Stomach (tissue), 9 donors: ENCODE data around the gene SDCBP2. TPM values are rescaled to one million over a fixed set of nuclear protein-coding genes. Genes with fewer than 3 reads are reported as not detected.

ENCODE experiments used
- DNase-seq, 2 donors: peaks; one replicate each; pipeline versions ENCODE4 v3.0.0 to v3.0.0-alpha.2; 2013 to 2019
- H3K27ac ChIP-seq, 5 donors: fragments of 200-600 bp in 4 of 5; sonication (generic) in 4 of 5; one replicate each; pipeline ENCODE4 v1.5.1; 2013 to 2019; ENCODE audit warnings: mild to moderate bottlenecking in 1 of 5, moderate library complexity in 1 of 5
- H3K27me3 ChIP-seq, 3 donors: fragments of 200-600 bp; sonication (generic); one replicate each; pipeline ENCODE4 v1.5.1; 2017 to 2019; ENCODE audit warnings: mixed run types in 1 of 3
- H3K36me3 ChIP-seq, 4 donors: fragments of 200-600 bp; sonication (generic); 1 replicate in 3 of 4; 2 replicates in 1 of 4; pipeline ENCODE4 v1.5.1; 2016 to 2019
- H3K4me1 ChIP-seq, 4 donors: fragments of 200-600 bp; sonication (generic); one replicate each; pipeline ENCODE4 v1.5.1; 2016 to 2019
- H3K4me3 ChIP-seq, 4 donors: fragments of 200-600 bp; sonication (generic) in 3 of 4; one replicate each; pipeline ENCODE4 v1.5.1; 2016 to 2019; ENCODE audit warnings: mild to moderate bottlenecking in 1 of 4
- H3K9me3 ChIP-seq, 4 donors: fragments of 200-600 bp; sonication (generic); one replicate each; pipeline ENCODE4 v1.5.1; 2016 to 2019
- CTCF ChIP-seq, 7 experiments: fragments of 450-650 bp in 4 of 7; fragments of 200-600 bp in 3 of 7; sonication (generic) in 3 of 7; IDR thresholded peaks; one replicate each; pipeline ENCODE4 v1.5.1; 2016 to 2019; ENCODE audit warnings: antibody characterized with exemption in 7 of 7, control low read depth in 2 of 7, mild to moderate bottlenecking in 1 of 7
- EP300 ChIP-seq: sonication (generic); formaldehyde crosslinking; IDR thresholded peaks from one replicate; pipeline ENCODE4 v1.6.1; 2017; ENCODE audit warnings: antibody characterized with exemption
- POLR2A ChIP-seq, 4 donors: fragments of 450-650 bp; IDR thresholded peaks; one replicate each; pipeline ENCODE4 v1.6.1; 2016; ENCODE audit warnings: antibody characterized with exemption in 4 of 4, control low read depth in 2 of 4, mild to moderate bottlenecking in 1 of 4, moderate library complexity in 1 of 4
- POLR2AphosphoS5 ChIP-seq, 3 donors: sonication (generic); formaldehyde crosslinking; IDR thresholded peaks; one replicate each; pipeline ENCODE4 v1.6.1; 2016; ENCODE audit warnings: antibody characterized with exemption in 3 of 3
- WGBS, 5 donors: extraction: QIAGEN DNeasy Blood & Tissue Kit in 3 of 5; methylation state at CpG; one replicate each; pipeline versions ENCODE4 v1.1.5 to v1.1.7; 2013 to 2018; 5-methylcytosine and 5-hydroxymethylcytosine counted together
- intact Hi-C: fragments of 100-400 bp; cut with DNase I; formaldehyde crosslinking; loops from one replicate; pipeline ENCODE4 v1.15.1; 2023; ENCODE audit warnings: low total_unique reads
- polyA plus RNA-seq, 3 donors: library from polyadenylated mRNA; stranded (reverse); fragments of 200-250 nt; gene quantifications; one replicate each; pipeline ENCODE4 v1.2.3, GENCODE V29; 2013
- total RNA-seq, 5 donors: library from RNA; depleted of rRNA; stranded (reverse); fragments of >200 nt; gene quantifications; one replicate each; pipeline versions ENCODE4 v1.1.0 to v1.2.3, GENCODE V29; 2014 to 2016
- donor health status: healthy with polysubstance abuse.
- donor health status: Bipolar disorder and iron deficiency.
- donor health status: healthy.

The SDCBP2 gene
- total and polyA plus RNA-seq, 8 donors: 33.3 to 297 (median 60.5) TPM

DNA sequence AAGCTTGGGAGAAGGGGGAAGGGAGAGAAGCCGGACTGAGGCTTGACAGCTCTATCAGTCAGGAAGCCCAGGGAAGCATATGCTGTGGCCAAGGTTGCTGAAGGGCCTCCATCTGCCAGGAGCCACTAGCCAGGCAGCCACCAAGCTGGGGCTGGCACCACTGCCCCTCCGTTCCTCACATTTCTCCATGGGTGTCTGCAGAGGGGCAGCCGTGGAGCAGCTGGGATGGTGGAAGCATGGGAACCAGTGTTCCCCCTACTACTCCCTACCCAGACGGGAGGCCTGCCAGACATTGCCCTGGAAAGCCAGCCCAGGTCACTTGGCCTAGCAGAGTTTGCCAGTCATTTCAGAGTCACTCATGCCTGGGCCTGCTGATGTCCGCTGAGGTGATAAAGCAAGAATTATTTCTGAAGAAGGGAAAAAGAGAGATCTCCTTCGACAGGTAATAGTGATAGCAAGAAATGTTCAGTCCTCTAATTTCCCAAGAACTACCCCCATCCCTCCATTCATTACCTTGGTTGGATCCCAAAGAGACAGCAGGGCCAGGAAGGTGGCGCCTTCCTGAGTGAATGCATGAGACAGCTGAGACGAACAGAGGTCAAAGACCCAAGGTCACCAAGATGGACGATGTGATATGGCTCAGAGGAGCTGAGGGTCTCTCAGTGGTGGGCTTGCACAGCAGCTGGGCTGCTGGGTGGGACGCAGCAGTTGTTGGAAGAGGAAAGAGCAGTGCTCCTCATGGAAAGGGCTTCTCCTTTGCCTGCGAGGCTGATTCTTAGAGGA lies 41.0 kb downstream of the SDCBP2 start:
- no peak for TF ChIP-seq CTCF (IDR thresholded peaks at IDR 0.05)
- TF ChIP-seq POLR2A (IDR thresholded peaks at IDR 0.05): no peak
- TF ChIP-seq POLR2AphosphoS5 (IDR thresholded peaks at IDR 0.05): no peak
- no peak for TF ChIP-seq EP300
- Histone ChIP-seq H3K36me3 (no peaks in the 10 kb centered on the region), H3K27me3 (no peaks in the 10 kb centered on the region), H3K4me3 (no peak overlapping the region), H3K4me1 (peaks cover 0 to 18% (median 9%) of the 10 kb centered on the region in 4 donors), H3K9me3 (no peaks in the 10 kb centered on the region), H3K27ac (no peak overlapping the region)
- DNase-seq: no peak
- intact Hi-C loops: no loop called here
- WGBS, 5 donors: 83 to 88% (median 87%) methylated on average over 11 of the region's 11 CpGs

DNA sequence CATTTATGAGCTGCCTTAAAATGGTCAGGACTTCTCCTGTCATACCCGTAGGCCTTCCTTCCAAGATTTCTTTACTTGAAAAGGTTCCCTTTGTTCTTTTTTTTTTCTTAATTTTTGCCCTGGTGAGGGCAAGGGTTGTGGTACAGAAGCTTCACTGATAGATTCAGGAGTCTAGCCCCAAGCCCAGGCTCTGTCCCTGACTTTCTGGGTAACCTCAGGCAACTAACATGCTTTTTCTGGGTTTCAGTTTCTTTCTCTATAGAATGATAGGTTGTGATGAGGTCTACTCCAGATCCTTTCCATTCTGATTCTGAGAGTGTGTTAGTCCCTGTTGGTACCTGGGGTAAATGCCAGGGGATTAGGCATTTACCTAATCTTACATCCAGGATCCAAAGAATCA lies 41.6 kb downstream of the SDCBP2 start:
- H3K36me3 ChIP-seq: no peaks in the 10 kb centered on the region
- intact Hi-C loops: no loop called here
- H3K4me3 ChIP-seq: no peak overlapping the region
- DNase-seq: no peak
- TF ChIP-seq POLR2A (IDR thresholded peaks at IDR 0.05) (no peak), CTCF (IDR thresholded peaks at IDR 0.05) (no peak), EP300 (no peak), POLR2AphosphoS5 (IDR thresholded peaks at IDR 0.05) (no peak)
- no peaks in the 10 kb centered on the region for H3K27me3 ChIP-seq
- H3K4me1 ChIP-seq: peaks cover 0 to 18% (median 12%) of the 10 kb centered on the region in 4 donors
- H3K9me3 ChIP-seq: no peaks in the 10 kb centered on the region
- WGBS, 5 donors: 78 to 94% (median 89%) methylated on average over 1 of the region's 1 CpG
- no peak overlapping the region for H3K27ac ChIP-seq

GRCh38 chr20:1286267-1287024 lies 42.5 kb downstream of the SDCBP2 start:
- H3K9me3 ChIP-seq: no peaks in the 10 kb centered on the region
- TF ChIP-seq CTCF (IDR thresholded peaks at IDR 0.05) (no peak), POLR2A (IDR thresholded peaks at IDR 0.05) (no peak), POLR2AphosphoS5 (IDR thresholded peaks at IDR 0.05) (no peak), EP300 (no peak)
- DNase-seq: no peak
- peaks cover 6 to 23% (median 14%) of the 10 kb centered on the region in 4 donors for H3K4me1 ChIP-seq
- no peaks in the 10 kb centered on the region for H3K27me3 ChIP-seq
- intact Hi-C loops: no loop called here
- no peaks in the 10 kb centered on the region for H3K36me3 ChIP-seq
- WGBS, 5 donors: 72 to 86% (median 83%) methylated on average over 9 of the region's 9 CpGs
- H3K4me3 ChIP-seq: no peak overlapping the region
- H3K27ac ChIP-seq: no peak overlapping the region

GRCh38 chr20:1283522-1284510 lies 45.1 kb downstream of the SDCBP2 start:
- peaks cover 0 to 4% (median 0%) of the 10 kb centered on the region in 4 donors for H3K36me3 ChIP-seq
- peaks cover 15 to 35% (median 22%) of the 10 kb centered on the region in 4 donors for H3K4me1 ChIP-seq
- no peaks in the 10 kb centered on the region for H3K9me3 ChIP-seq
- no peaks in the 10 kb centered on the region for H3K27me3 ChIP-seq
- no peak overlapping the region for H3K27ac ChIP-seq
- 63 to 73% (median 67%) methylated on average over 8 to 9 of the region's 9 CpGs for WGBS, 5 donors
- TF ChIP-seq CTCF (IDR thresholded peaks at IDR 0.05) (no peak), POLR2AphosphoS5 (IDR thresholded peaks at IDR 0.05) (no peak), POLR2A (IDR thresholded peaks at IDR 0.05) (no peak), EP300 (no peak)
- intact Hi-C loops: no loop called here
- peak in 1 of 2 donors; percentile 28 for DNase-seq
- H3K4me3 ChIP-seq: no peak overlapping the region
